Breast epithelium (tissue), 3 donors: ENCODE results near the gene GSTA4.

ENCODE experiments used
- POLR2AphosphoS5 ChIP-seq, 3 donors: sonication (generic); formaldehyde crosslinking; IDR thresholded peaks; one replicate each; pipeline ENCODE4 v1.6.1; 2017; ENCODE audit warnings: antibody characterized with exemption in 3 of 3
- TF ChIP-seq, protein P1 (sequence below), 3 donors: fragments of 450-650 bp; IDR thresholded peaks; one replicate each; pipeline ENCODE4 v1.5.1; 2016 to 2017; ENCODE audit warnings: antibody characterized with exemption in 3 of 3, mild to moderate bottlenecking in 3 of 3, moderate library complexity in 3 of 3

DNA sequence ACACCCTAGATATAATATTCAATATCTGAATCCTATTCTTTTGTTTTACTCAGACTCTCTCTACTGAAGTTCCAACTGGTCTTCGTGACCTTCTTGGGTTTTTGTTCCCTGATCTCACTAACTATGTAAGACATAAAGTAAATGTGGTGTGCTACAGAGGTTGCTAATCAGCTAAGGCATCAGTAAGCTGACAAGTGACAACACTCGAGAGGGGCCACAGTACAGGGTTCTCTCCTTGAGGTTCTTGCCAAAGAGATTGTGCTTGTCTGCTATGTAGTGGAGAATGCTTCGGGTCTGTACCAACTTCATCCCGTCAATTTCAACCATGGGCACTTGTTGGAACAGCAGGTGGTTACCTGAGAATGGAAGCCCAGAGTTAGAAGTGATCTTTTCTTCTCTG, 9.9 kb downstream of the GSTA4 start:
- no peak for TF ChIP-seq POLR2AphosphoS5 (IDR thresholded peaks at IDR 0.05)
- TF ChIP-seq, protein P1, sequence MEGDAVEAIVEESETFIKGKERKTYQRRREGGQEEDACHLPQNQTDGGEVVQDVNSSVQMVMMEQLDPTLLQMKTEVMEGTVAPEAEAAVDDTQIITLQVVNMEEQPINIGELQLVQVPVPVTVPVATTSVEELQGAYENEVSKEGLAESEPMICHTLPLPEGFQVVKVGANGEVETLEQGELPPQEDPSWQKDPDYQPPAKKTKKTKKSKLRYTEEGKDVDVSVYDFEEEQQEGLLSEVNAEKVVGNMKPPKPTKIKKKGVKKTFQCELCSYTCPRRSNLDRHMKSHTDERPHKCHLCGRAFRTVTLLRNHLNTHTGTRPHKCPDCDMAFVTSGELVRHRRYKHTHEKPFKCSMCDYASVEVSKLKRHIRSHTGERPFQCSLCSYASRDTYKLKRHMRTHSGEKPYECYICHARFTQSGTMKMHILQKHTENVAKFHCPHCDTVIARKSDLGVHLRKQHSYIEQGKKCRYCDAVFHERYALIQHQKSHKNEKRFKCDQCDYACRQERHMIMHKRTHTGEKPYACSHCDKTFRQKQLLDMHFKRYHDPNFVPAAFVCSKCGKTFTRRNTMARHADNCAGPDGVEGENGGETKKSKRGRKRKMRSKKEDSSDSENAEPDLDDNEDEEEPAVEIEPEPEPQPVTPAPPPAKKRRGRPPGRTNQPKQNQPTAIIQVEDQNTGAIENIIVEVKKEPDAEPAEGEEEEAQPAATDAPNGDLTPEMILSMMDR (IDR thresholded peaks at IDR 0.05), result no peak
